ENCODE data around the gene GAA. TPM values are rescaled to one million over a fixed set of nuclear protein-coding genes. Genes with fewer than 3 reads are reported as not detected.
"Not testable (repeated sequence)": the region's sequence is repeated elsewhere in the genome, so short reads cannot be mapped to it uniquely, and the experiment has no call there.

Gene GAA
- total RNA-seq, 2 experiments from 2014 or later = 43.2 to 51.6 TPM

- DNase-seq (ENCODE audit: low spot score) = peak; percentile 42
- ChIA-PET CTCF (ENCODE audit: unreplicated experiment) (no interaction called here), POLR2A (interaction anchor here (0.7 to 1.0 kb wide), 2 partner anchors 9 to 53 kb away, joined by 3 to 5 read pairs; no protein-coding TSS in a partner anchor)
- H3K36me3 ChIP-seq (ENCODE audit: insufficient read depth, low read length) = no peaks in the 10 kb centered on the region; the same call in 1 of the 2 replicates
- H3K27ac ChIP-seq (ENCODE audit: low read depth, low read length, poor library complexity, severe bottlenecking) = peak overlapping the region; percentile 89
- peak overlapping the region; percentile 51 for H3K4me2 ChIP-seq (ENCODE audit: low read length)
- H3K79me2 ChIP-seq (ENCODE audit: insufficient read depth, low read depth, low read length) = peaks cover 12% of the 10 kb centered on the region
- peaks cover 44% of the 10 kb centered on the region for H3K4me1 ChIP-seq (ENCODE audit: insufficient read depth, low read length, poor library complexity, severe bottlenecking)
- intact Hi-C loops (cut with micrococcal nuclease; ENCODE audit: unreplicated experiment) = no loop called here
- H3K4me3 ChIP-seq (ENCODE audit: low read depth, low read length, poor library complexity, severe bottlenecking) = peak overlapping the region; percentile 14
- TF ChIP-seq EZH2phosphoT487 (IDR thresholded peaks at IDR 0.05; ENCODE audit: borderline replicate concordance, low read depth, low read length) (no peak), CTCF (conservative IDR thresholded peaks at IDR 0.05; ENCODE audit: low read length) (no peak)
- BruUV-seq (replicated peaks) = no TSS peak
- H4K20me1 ChIP-seq (ENCODE audit: insufficient read depth, low read length) = no peaks in the 10 kb centered on the region
- no peaks in the 10 kb centered on the region for H3K9me2 ChIP-seq (ENCODE audit: insufficient read depth, low read length)
- H3K9me3 ChIP-seq (ENCODE audit: low read length) = peaks cover 25% of the 10 kb centered on the region
- peak overlapping the region; percentile 87; the same call in 1 of the 2 replicates for H2AFZ ChIP-seq (ENCODE audit: low read length)
Measured at GRCh38 chr17:80152081-80152702, 50.8 kb downstream of the GAA start.

- Histone ChIP-seq H3K4me1 (ENCODE audit: insufficient read depth, low read length, poor library complexity, severe bottlenecking) (peaks cover 42% of the 10 kb centered on the region), H2AFZ (ENCODE audit: low read length) (peak overlapping the region; percentile 87), H3K27ac (ENCODE audit: low read depth, low read length, poor library complexity, severe bottlenecking) (peak overlapping the region; percentile 89), H3K36me3 (ENCODE audit: insufficient read depth, low read length) (no peaks in the 10 kb centered on the region; the same call in 1 of the 2 replicates), H3K4me2 (ENCODE audit: low read length) (peak overlapping the region; percentile 51), H4K20me1 (ENCODE audit: insufficient read depth, low read length) (no peaks in the 10 kb centered on the region), H3K9me3 (ENCODE audit: low read length) (peaks cover 33% of the 10 kb centered on the region), H3K79me2 (ENCODE audit: insufficient read depth, low read depth, low read length) (peaks cover 5% of the 10 kb centered on the region), H3K4me3 (ENCODE audit: low read depth, low read length, poor library complexity, severe bottlenecking) (peak overlapping the region; percentile 14), H3K9me2 (ENCODE audit: insufficient read depth, low read length) (no peaks in the 10 kb centered on the region)
- ChIA-PET POLR2A (no interaction called here), CTCF (ENCODE audit: unreplicated experiment) (no interaction called here)
- peak; percentile 98 for DNase-seq (ENCODE audit: low spot score)
- no TSS peak for BruUV-seq (replicated peaks)
- intact Hi-C loops (cut with micrococcal nuclease; ENCODE audit: unreplicated experiment) = no loop called here
- TF ChIP-seq EZH2phosphoT487 (IDR thresholded peaks at IDR 0.05; ENCODE audit: borderline replicate concordance, low read depth, low read length) (no peak), CTCF (conservative IDR thresholded peaks at IDR 0.05; ENCODE audit: low read length) (no peak)
Measured at GRCh38 chr17:80153004-80153403, 51.6 kb downstream of the GAA start.

GRCh38 chr17:80154166-80154565, 52.8 kb downstream of the GAA start:
- no peaks in the 10 kb centered on the region for H3K9me2 ChIP-seq (ENCODE audit: insufficient read depth, low read length)
- peak overlapping the region; percentile 51 for H3K4me2 ChIP-seq (ENCODE audit: low read length)
- BruUV-seq (replicated peaks) = no TSS peak
- no peak for TF ChIP-seq CTCF (conservative IDR thresholded peaks at IDR 0.05; ENCODE audit: low read length)
- no peak for TF ChIP-seq EZH2phosphoT487 (IDR thresholded peaks at IDR 0.05; ENCODE audit: borderline replicate concordance, low read depth, low read length)
- POLR2A ChIA-PET = interaction anchor here (1.1 to 1.9 kb wide), 2 partner anchors 9 to 41 kb away, joined by 3 to 11 read pairs; no protein-coding TSS in a partner anchor
- peaks cover 35% of the 10 kb centered on the region for H3K4me1 ChIP-seq (ENCODE audit: insufficient read depth, low read length, poor library complexity, severe bottlenecking)
- peak; percentile 36 for DNase-seq (ENCODE audit: low spot score)
- H3K27ac ChIP-seq (ENCODE audit: low read depth, low read length, poor library complexity, severe bottlenecking) = peak overlapping the region; percentile 89
- peak overlapping the region; percentile 1 for H3K4me3 ChIP-seq (ENCODE audit: low read depth, low read length, poor library complexity, severe bottlenecking)
- intact Hi-C loops (cut with micrococcal nuclease; ENCODE audit: unreplicated experiment) = no loop called here
- CTCF ChIA-PET (ENCODE audit: unreplicated experiment) = no interaction called here
- no peaks in the 10 kb centered on the region; the same call in 1 of the 2 replicates for H3K36me3 ChIP-seq (ENCODE audit: insufficient read depth, low read length)
- no peaks in the 10 kb centered on the region for H4K20me1 ChIP-seq (ENCODE audit: insufficient read depth, low read length)
- peaks cover 33% of the 10 kb centered on the region for H3K9me3 ChIP-seq (ENCODE audit: low read length)
- H3K79me2 ChIP-seq (ENCODE audit: insufficient read depth, low read depth, low read length) = no peaks in the 10 kb centered on the region
- peak overlapping the region; percentile 87 for H2AFZ ChIP-seq (ENCODE audit: low read length)

GRCh38 chr17:80155600-80155999, 54.2 kb downstream of the GAA start:
- H3K9me2 ChIP-seq (ENCODE audit: insufficient read depth, low read length); CTCF ChIA-PET (ENCODE audit: unreplicated experiment); H4K20me1 ChIP-seq (ENCODE audit: insufficient read depth, low read length); BruUV-seq (replicated peaks); H2AFZ ChIP-seq (ENCODE audit: low read length); intact Hi-C loops (cut with micrococcal nuclease; ENCODE audit: unreplicated experiment); H3K36me3 ChIP-seq (ENCODE audit: insufficient read depth, low read length); H3K4me2 ChIP-seq (ENCODE audit: low read length); H3K27ac ChIP-seq (ENCODE audit: low read depth, low read length, poor library complexity, severe bottlenecking); H3K79me2 ChIP-seq (ENCODE audit: insufficient read depth, low read depth, low read length); H3K4me3 ChIP-seq (ENCODE audit: low read depth, low read length, poor library complexity, severe bottlenecking); POLR2A ChIA-PET: not testable (repeated sequence)
- H3K4me1 ChIP-seq (ENCODE audit: insufficient read depth, low read length, poor library complexity, severe bottlenecking) = peaks cover 35% of the 10 kb centered on the region
- DNase-seq (ENCODE audit: low spot score) = peak; percentile 30
- H3K9me3 ChIP-seq (ENCODE audit: low read length) = peaks cover 33% of the 10 kb centered on the region
